ENCODE measurements around the gene ADAM11. TPM values are rescaled to one million over a fixed set of nuclear protein-coding genes. Genes with fewer than 3 reads are reported as not detected.

ADAM11 gene
- total and polyA plus RNA-seq, 2 of the 13 experiments (the other 11 are each of a cell fraction or from before 2014, with no cell fraction given), result 0.38 to 0.91 TPM

GRCh38 chr17:44779211-44780025, 20.6 kb downstream of the ADAM11 start (continued):
- TF ChIP-seq ZNF770 (CRISPR knock-in tag; IDR thresholded peaks at IDR 0.05) (no peak), HOXA3 (CRISPR knock-in tag; IDR thresholded peaks at IDR 0.05) (peak; percentile 59; the same call in 1 of the 2 replicates), ZNF879 (CRISPR knock-in tag; IDR thresholded peaks at IDR 0.05) (no peak), MLXIP (CRISPR knock-in tag; IDR thresholded peaks at IDR 0.05; ENCODE audit: borderline replicate concordance) (no peak), NFIB (CRISPR knock-in tag; IDR thresholded peaks at IDR 0.05; ENCODE audit: borderline replicate concordance) (no peak), TBX2 (CRISPR knock-in tag; IDR thresholded peaks at IDR 0.05; ENCODE audit: borderline replicate concordance) (no peak), ZMAT3 (CRISPR knock-in tag; conservative IDR thresholded peaks at IDR 0.05) (no peak), REL (CRISPR knock-in tag; conservative IDR thresholded peaks at IDR 0.05) (no peak), CHD4 (IDR thresholded peaks at IDR 0.05; ENCODE audit: borderline replicate concordance, low read length) (no peak), SALL2 (CRISPR knock-in tag; IDR thresholded peaks at IDR 0.05) (0 out of 2 replicates have a peak, but pooled peaks have one; percentile 30), RORA (CRISPR knock-in tag; IDR thresholded peaks at IDR 0.05) (no peak), ZNF816 (CRISPR knock-in tag; IDR thresholded peaks at IDR 0.05; ENCODE audit: borderline replicate concordance) (no peak), ZNF260 (CRISPR knock-in tag; IDR thresholded peaks at IDR 0.05; ENCODE audit: borderline replicate concordance, low read depth) (0 out of 2 replicates have a peak, but pooled peaks have one; percentile 34), GMEB1 (CRISPR knock-in tag; IDR thresholded peaks at IDR 0.05; ENCODE audit: borderline replicate concordance) (no peak), JARID2 (CRISPR knock-in tag; IDR thresholded peaks at IDR 0.05; ENCODE audit: insufficient replicate concordance) (no peak), JUNB (CRISPR knock-in tag; IDR thresholded peaks at IDR 0.05; ENCODE audit: borderline replicate concordance) (no peak), POGK (CRISPR knock-in tag; conservative IDR thresholded peaks at IDR 0.05) (peak; percentile 47; the same call in 1 of the 2 replicates), ZNF644 (CRISPR knock-in tag; IDR thresholded peaks at IDR 0.05; ENCODE audit: low read depth) (no peak)
